Mesenchymal stem cell (in vitro differentiated cells and primary cell): ENCODE measurements around the gene PPARA.
"Not testable (repeated sequence)": the region's sequence is repeated elsewhere in the genome, so short reads cannot be mapped to it uniquely, and the experiment has no call there.

Experiments used
- DNase-seq: peaks from one replicate; pipeline ENCODE4 v3.0.0-alpha.2; 2013
- H2AFZ ChIP-seq: one replicate; pipeline ENCODE4 v1.6.1; 2013; ENCODE audit warnings: low read depth, mild to moderate bottlenecking, control low read depth, inconsistent platforms, low read length, moderate library complexity
- H2AK5ac ChIP-seq: 2 replicates; pipeline ENCODE4 v1.6.1; 2013; ENCODE audit warnings: low read length, moderate library complexity, mild to moderate bottlenecking, inconsistent platforms; ENCODE audit not compliant: severe bottlenecking
- H2BK120ac ChIP-seq: one replicate; pipeline ENCODE4 v1.6.1; 2013; ENCODE audit warnings: low read depth, mild to moderate bottlenecking, inconsistent platforms, low read length, moderate library complexity
- H2BK12ac ChIP-seq, 2 experiments: one replicate each; pipeline ENCODE4 v1.6.1; 2013; ENCODE audit warnings: inconsistent platforms in 2 of 2, low read length in 2 of 2, mild to moderate bottlenecking in 2 of 2, moderate library complexity in 2 of 2, control low read depth in 1 of 2
- H2BK15ac ChIP-seq: one replicate; pipeline ENCODE4 v1.6.1; 2013; ENCODE audit warnings: mild to moderate bottlenecking, low read depth, inconsistent platforms; ENCODE audit not compliant: poor library complexity, severe bottlenecking
- H2BK5ac ChIP-seq: 2 replicates; pipeline ENCODE4 v1.6.1; 2013; ENCODE audit warnings: low read depth, mild to moderate bottlenecking, low read length, control low read depth, inconsistent platforms; ENCODE audit not compliant: poor library complexity, severe bottlenecking
- H3K14ac ChIP-seq, 2 experiments: one replicate each; pipeline ENCODE4 v1.6.1; 2013; ENCODE audit warnings: inconsistent platforms in 2 of 2, low read length in 2 of 2, control low read depth in 1 of 2, mild to moderate bottlenecking in 1 of 2, moderate library complexity in 1 of 2
- H3K18ac ChIP-seq, 2 experiments: one replicate each; pipeline ENCODE4 v1.6.1; 2013; ENCODE audit warnings: inconsistent platforms in 2 of 2, low read length in 2 of 2, control low read depth in 1 of 2, low read depth in 1 of 2, mild to moderate bottlenecking in 1 of 2
- H3K23ac ChIP-seq, 2 experiments: one replicate each; pipeline ENCODE4 v1.6.1; 2013; ENCODE audit warnings: inconsistent platforms in 2 of 2, low read length in 2 of 2, mild to moderate bottlenecking in 2 of 2, moderate library complexity in 2 of 2, control low read depth in 1 of 2
- H3K27ac ChIP-seq: 2 replicates; pipeline ENCODE4 v1.5.1; 2013; ENCODE audit warnings: mild to moderate bottlenecking, moderate library complexity, low read length, control low read depth, inconsistent platforms; ENCODE audit not compliant: poor library complexity, severe bottlenecking
- H3K27me3 ChIP-seq, 2 experiments: 2 replicates each; pipeline versions ENCODE4 v1.6.1 to v1.7.0; 2013; ENCODE audit warnings: low read length in 2 of 2, mild to moderate bottlenecking in 2 of 2, moderate library complexity in 2 of 2, control low read depth in 1 of 2, inconsistent platforms in 1 of 2; ENCODE audit not compliant: control insufficient read depth in 1 of 2, insufficient read depth in 1 of 2
- H3K36me3 ChIP-seq, 2 experiments: 2 replicates each; pipeline versions ENCODE4 v1.6.1 to v1.7.0; 2013; ENCODE audit warnings: low read length in 2 of 2, control low read depth in 1 of 2, inconsistent platforms in 1 of 2, low read depth in 1 of 2, mild to moderate bottlenecking in 1 of 2; ENCODE audit not compliant: insufficient read depth in 2 of 2, control insufficient read depth in 1 of 2
- H3K4ac ChIP-seq, 2 experiments: one replicate each; pipeline ENCODE4 v1.6.1; 2013; ENCODE audit warnings: inconsistent platforms in 2 of 2, low read length in 2 of 2, mild to moderate bottlenecking in 2 of 2, moderate library complexity in 2 of 2, control low read depth in 1 of 2, low read depth in 1 of 2
- H3K4me1 ChIP-seq: 2 replicates; pipeline ENCODE4 v1.6.1; 2013; ENCODE audit warnings: low read depth, low read length, control low read depth; ENCODE audit not compliant: control insufficient read depth, insufficient read depth
- H3K4me2 ChIP-seq: 2 replicates; pipeline ENCODE4 v1.6.1; 2013; ENCODE audit warnings: low read length, mild to moderate bottlenecking, inconsistent platforms; ENCODE audit not compliant: poor library complexity, severe bottlenecking
- H3K4me3 ChIP-seq, 2 experiments: 2 replicates each; pipeline versions ENCODE4 v1.5.1 to v1.7.0; 2013; ENCODE audit warnings: low read length in 2 of 2, mild to moderate bottlenecking in 2 of 2, control low read depth in 1 of 2, low read depth in 1 of 2; ENCODE audit not compliant: insufficient read depth in 1 of 2
- H3K79me1 ChIP-seq: replicated peaks from 2 replicates; pipeline ENCODE4 v1.6.1; 2013; ENCODE audit warnings: mild to moderate bottlenecking, control low read depth, low read length, inconsistent platforms; ENCODE audit not compliant: poor library complexity, severe bottlenecking
- H3K9ac ChIP-seq: 2 replicates; pipeline ENCODE4 v1.7.0; 2013; ENCODE audit warnings: mild to moderate bottlenecking, low read length, moderate library complexity
- H3K9me3 ChIP-seq: 2 replicates; pipeline ENCODE4 v1.7.0; 2013; ENCODE audit warnings: mild to moderate bottlenecking, low read length; ENCODE audit not compliant: control insufficient read depth
- H4K8ac ChIP-seq: one replicate; pipeline ENCODE4 v1.6.1; 2013; ENCODE audit warnings: inconsistent platforms, mild to moderate bottlenecking, low read length, moderate library complexity
- H4K91ac ChIP-seq: one replicate; pipeline ENCODE4 v1.6.1; 2013; ENCODE audit warnings: mild to moderate bottlenecking, low read length, inconsistent platforms
- WGBS: methylation state at CpG from one replicate; pipeline ENCODE4 v1.1.7; 2013; ENCODE audit warnings: mixed read lengths; 5-methylcytosine and 5-hydroxymethylcytosine counted together

Gene PPARA

DNA sequence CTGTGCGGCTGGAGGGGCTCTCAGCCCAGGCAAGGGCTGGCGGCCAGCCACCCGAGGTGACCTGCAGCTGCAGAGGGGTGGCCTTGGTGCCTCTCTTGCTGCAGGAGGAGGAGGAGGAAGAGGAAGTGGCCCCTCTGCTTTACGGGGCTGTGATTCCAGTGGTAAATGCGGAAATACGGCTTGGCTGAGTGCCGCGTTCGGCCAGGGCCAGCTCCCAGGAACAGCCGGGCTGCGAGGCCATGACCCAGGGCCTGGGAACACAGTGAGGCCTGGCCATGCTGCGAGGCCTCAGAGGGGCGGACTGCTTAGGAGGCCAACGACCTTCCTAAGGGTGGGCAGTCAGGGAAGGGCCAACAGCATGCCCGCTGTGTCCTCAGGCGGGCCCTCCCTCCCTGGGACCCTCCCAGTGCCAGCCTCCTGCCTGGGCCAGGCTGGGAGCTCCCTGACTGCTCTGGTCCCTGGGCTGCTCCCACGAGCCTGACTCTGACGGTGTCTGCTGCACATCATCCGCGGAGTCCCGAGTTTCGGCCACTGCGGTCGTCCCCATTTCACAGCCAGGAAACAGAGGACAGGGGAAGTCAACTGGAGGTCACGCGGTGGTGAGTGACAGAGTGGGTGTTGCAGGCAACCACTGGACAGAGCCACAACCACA is 20.8 kb upstream of the PPARA start:
- peak overlapping the region in 1 of 2 experiments; percentile 14 for H3K18ac ChIP-seq
- H3K27me3 ChIP-seq, result no peaks in the 10 kb centered on the region
- H3K9me3 ChIP-seq, result no peaks in the 10 kb centered on the region
- no peaks in the 10 kb centered on the region for H3K36me3 ChIP-seq
- DNase-seq, result no peak
- H4K8ac ChIP-seq, result peak overlapping the region; percentile 35
- H2BK12ac ChIP-seq, result no peak overlapping the region
- no peak overlapping the region for H3K4me3 ChIP-seq
- no peak overlapping the region for H3K23ac ChIP-seq
- no peak overlapping the region for H3K4ac ChIP-seq
- no peak overlapping the region for H2BK120ac ChIP-seq
- H3K14ac ChIP-seq, result peak overlapping the region in 1 of 2 experiments; percentile 56
- no peak overlapping the region for H2BK5ac ChIP-seq
- no peaks in the 10 kb centered on the region for H3K79me1 ChIP-seq
- peak overlapping the region; percentile 62 for H4K91ac ChIP-seq
- H2AFZ ChIP-seq, result peak overlapping the region; percentile 21
- no peak overlapping the region for H2BK15ac ChIP-seq
- peaks cover 5% of the 10 kb centered on the region for H3K4me1 ChIP-seq
- 76% methylated on average over 26 of the region's 26 CpGs for WGBS
- H2AK5ac ChIP-seq, result no peak overlapping the region
- H3K4me2 ChIP-seq, result no peak overlapping the region
- H3K27ac ChIP-seq, result no peak overlapping the region
- H3K9ac ChIP-seq, result no peak overlapping the region

DNA sequence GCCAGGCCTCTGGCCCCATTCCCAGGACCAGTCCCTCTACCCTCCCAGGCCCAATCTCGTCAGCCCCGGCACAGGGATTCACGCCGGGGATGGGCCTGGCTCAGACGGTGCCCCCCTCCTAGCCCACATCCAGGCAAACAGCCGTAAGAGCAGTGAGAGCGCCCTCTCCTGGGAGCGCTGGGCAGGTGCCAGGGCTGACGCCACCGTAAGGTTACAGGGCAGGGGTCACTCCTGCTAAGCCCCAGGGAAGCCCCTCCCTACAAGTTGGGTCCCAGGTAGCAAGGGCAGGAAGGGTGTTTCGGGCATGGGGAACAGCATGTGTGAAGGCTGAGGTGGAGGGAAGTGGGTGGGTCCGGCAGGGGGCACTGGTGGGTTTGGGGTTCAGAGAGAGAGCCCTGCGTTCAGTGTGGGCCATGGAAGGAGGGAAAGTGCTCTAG is 19.2 kb upstream of the PPARA start:
- Histone ChIP-seq H2AFZ (no peak overlapping the region), H3K4me1 (peaks cover 6% of the 10 kb centered on the region), H4K91ac (no peak overlapping the region), H2BK12ac (no peak overlapping the region), H3K4ac (no peak overlapping the region), H3K23ac (no peak overlapping the region), H3K14ac (peak overlapping the region in 1 of 2 experiments; percentile 15), H3K36me3 (no peaks in the 10 kb centered on the region), H3K27me3 (no peaks in the 10 kb centered on the region), H2BK5ac (no peak overlapping the region), H3K4me2 (no peak overlapping the region), H4K8ac (no peak overlapping the region), H3K27ac (no peak overlapping the region), H3K4me3 (no peak overlapping the region), H2BK120ac (no peak overlapping the region), H3K18ac (no peak overlapping the region), H3K9me3 (no peaks in the 10 kb centered on the region), H2AK5ac (no peak overlapping the region), H3K9ac (no peak overlapping the region), H2BK15ac (no peak overlapping the region), H3K79me1 (no peaks in the 10 kb centered on the region)
- no peak for DNase-seq
- 44% methylated on average over 13 of the region's 13 CpGs for WGBS

- not testable (repeated sequence) for H3K4ac ChIP-seq, H3K4me3 ChIP-seq, H3K9ac ChIP-seq, H3K79me1 ChIP-seq, H3K4me1 ChIP-seq, H4K91ac ChIP-seq, DNase-seq, H3K27ac ChIP-seq, H3K27me3 ChIP-seq, H3K18ac ChIP-seq, H2AK5ac ChIP-seq, H3K23ac ChIP-seq, H4K8ac ChIP-seq, H2BK12ac ChIP-seq, H2BK120ac ChIP-seq, H2AFZ ChIP-seq, H3K36me3 ChIP-seq, H3K14ac ChIP-seq, H2BK15ac ChIP-seq, H3K9me3 ChIP-seq, H3K4me2 ChIP-seq, H2BK5ac ChIP-seq
- 93% methylated on average over 12 of the region's 12 CpGs for WGBS
These were observed 18.0 kb upstream of the PPARA start for GRCh38 chr22:46132193-46132829.

GRCh38 chr22:46132830-46133587 is 17.3 kb upstream of the PPARA start:
- no peak overlapping the region for H3K27ac ChIP-seq
- no peak overlapping the region for H3K4me3 ChIP-seq
- no peaks in the 10 kb centered on the region for H3K27me3 ChIP-seq
- H4K8ac ChIP-seq, result no peak overlapping the region
- peaks cover 9% of the 10 kb centered on the region for H3K4me1 ChIP-seq
- no peak overlapping the region for H3K4ac ChIP-seq
- no peak overlapping the region for H3K14ac ChIP-seq
- no peak for DNase-seq
- H3K9ac ChIP-seq, result no peak overlapping the region
- H2BK120ac ChIP-seq, result no peak overlapping the region
- no peak overlapping the region for H2AK5ac ChIP-seq
- H4K91ac ChIP-seq, result no peak overlapping the region
- no peak overlapping the region for H3K18ac ChIP-seq
- WGBS, result 89% methylated on average over 19 of the region's 19 CpGs
- no peak overlapping the region for H2BK12ac ChIP-seq
- no peak overlapping the region for H2BK5ac ChIP-seq
- no peaks in the 10 kb centered on the region for H3K79me1 ChIP-seq
- H2BK15ac ChIP-seq, result no peak overlapping the region
- H2AFZ ChIP-seq, result no peak overlapping the region
- H3K36me3 ChIP-seq, result no peaks in the 10 kb centered on the region
- no peaks in the 10 kb centered on the region for H3K9me3 ChIP-seq
- H3K4me2 ChIP-seq, result no peak overlapping the region
- no peak overlapping the region for H3K23ac ChIP-seq
